Kidney glomerular epithelial cell (primary cell): ENCODE measurements around the gene CD28.

ENCODE experiments used
- DNase-seq: peaks from one replicate; lab custom pipeline; 2025; lab: John Stamatoyannopoulos, UW

CD28 gene

DNA sequence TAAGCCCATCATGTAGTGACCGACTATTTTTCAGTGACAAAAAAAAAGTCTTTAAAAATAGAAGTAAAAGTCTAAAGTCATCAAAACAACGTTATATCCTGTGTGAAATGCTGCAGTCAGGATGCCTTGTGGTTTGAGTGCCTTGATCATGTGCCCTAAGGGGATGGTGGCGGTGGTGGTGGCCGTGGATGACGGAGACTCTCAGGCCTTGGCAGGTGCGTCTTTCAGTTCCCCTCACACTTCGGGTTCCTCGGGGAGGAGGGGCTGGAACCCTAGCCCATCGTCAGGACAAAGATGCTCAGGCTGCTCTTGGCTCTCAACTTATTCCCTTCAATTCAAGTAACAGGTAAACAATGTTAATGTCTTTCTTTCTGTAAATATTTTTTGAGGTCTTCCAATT lies at the start of gene CD28:
CD28 (plus strand) TSS at position 237 of the 400 bp plus-strand sequence; CDS start at position 295, 58 bp downstream.
- no peak for DNase-seq

DNA sequence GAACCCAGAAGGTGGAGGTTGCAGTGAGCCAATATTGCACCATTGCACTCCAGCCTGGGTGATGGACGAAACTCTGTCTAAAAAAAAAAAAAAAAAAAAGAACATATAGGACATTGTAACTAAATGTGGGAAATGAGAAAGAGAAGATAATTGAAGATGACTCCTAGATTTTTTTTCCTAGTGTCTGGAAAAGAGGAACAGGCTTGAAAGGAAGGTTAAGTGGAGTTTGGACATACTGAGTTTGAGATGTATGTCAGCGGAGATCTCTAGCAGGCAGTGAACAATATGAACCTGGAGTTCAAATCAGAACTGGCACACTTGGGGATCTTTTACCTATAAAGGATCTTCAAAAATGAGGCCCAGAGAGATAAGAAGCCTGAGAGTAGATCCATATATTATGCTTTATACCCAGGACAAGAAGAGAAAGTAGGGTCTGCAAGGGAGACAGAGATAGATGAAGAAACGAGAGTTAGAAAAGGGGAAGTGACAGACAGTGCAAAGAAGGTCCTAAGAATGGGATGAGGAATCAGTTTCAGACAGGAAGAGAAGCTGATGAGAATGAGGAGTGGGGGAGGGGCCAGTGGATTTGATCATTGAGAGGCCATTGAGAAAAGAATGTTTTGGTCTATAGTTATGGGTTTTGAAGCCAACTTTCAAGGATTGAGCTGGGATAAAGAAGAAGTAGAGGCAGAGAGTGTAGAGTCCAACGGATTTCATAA lies 46.9 kb upstream of the CD28 start:
- no peak for DNase-seq

DNA sequence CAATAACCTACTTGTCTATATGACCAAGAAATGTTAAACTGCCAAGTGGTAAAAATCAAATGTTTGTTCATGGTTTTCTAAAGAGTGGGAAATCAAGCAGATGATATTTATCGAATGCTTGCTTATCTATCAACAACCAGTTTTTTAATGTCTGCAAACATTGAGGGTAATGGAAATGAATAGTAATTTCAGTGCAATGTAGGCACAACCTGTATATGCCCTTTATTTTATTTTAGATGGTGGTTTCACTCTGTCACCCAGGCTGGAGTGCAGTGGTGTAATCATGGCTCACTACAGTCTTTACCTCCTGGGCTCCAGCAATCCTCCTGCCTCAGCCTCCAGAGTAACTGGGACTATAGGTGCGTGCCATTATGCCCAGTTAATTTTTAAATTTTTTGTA lies 46.0 kb upstream of the CD28 start:
- no peak for DNase-seq

- DNase-seq: no peak
These were observed 45.0 kb upstream of the CD28 start for GRCh38 chr2:203661279-203661908.

GRCh38 chr2:203662487-203662886 lies 44.0 kb upstream of the CD28 start:
- DNase-seq: no peak

DNA sequence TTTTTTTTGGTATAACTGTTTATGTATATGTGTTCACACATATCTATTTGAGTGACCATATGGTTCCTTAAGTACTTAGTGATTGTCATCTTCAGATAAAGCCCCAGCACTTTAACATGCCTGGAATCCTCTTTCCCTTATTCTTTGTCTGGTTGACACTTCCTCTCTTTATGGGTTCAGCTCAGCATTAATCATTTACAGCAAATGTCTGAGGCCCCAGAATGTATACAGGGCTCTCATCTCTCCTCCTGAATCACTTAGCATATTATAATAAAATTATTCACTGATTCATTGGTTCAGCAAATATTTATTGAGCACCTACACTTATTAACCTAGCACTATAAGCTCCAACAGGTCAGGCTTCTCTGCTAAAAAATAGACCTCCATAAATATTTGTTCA lies 43.5 kb upstream of the CD28 start:
- DNase-seq: no peak

- DNase-seq: no peak
These were observed 42.2 kb upstream of the CD28 start for GRCh38 chr2:203664029-203664755.

DNA sequence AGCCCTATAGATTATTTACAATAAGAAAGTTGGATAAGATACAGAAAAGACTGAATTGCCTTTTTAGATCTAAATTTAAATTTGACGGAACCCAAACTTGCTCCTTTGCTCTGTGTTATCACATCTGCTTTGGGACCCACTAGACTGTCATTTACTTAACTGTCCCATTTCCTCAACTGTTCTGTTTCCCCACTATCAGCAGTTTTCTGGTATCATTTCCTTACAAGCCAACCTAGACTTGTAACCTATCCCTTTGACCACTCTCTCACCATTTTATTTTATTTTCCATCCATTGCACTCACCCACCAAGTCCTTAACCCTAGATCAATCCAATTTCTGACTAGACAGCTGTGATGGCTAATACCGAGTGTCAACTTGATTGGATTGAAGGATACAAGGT lies 38.6 kb upstream of the CD28 start:
- DNase-seq: no peak

GRCh38 chr2:203669820-203670219 lies 36.6 kb upstream of the CD28 start:
- no peak for DNase-seq

DNA sequence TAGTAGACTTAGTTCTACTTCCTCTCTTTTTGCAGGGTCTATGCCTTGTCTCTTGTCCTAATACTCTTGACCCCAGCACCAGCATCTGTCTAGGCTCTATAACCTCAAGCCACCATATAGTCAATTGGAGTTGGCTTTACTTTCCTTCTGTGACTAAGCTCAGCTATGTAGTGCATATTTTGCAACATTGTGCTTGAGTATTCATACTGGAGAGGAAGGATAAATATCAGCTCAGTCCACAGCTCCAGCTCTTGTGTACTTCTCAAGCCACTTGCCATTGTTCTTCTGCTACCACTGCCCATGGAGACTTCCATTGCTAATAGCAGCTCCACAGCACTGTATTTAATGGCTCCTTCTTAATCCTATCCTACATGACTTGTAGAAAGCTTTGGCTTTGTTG lies 35.5 kb upstream of the CD28 start:
- no peak for DNase-seq

GRCh38 chr2:203671876-203672275 lies 34.6 kb upstream of the CD28 start:
- no peak for DNase-seq

- no peak for DNase-seq
These were observed 33.6 kb upstream of the CD28 start for GRCh38 chr2:203672856-203673255.

- no peak for DNase-seq
These were observed 32.5 kb upstream of the CD28 start for GRCh38 chr2:203673933-203674332.

GRCh38 chr2:203675086-203675485 lies 31.4 kb upstream of the CD28 start:
- no peak for DNase-seq

DNA sequence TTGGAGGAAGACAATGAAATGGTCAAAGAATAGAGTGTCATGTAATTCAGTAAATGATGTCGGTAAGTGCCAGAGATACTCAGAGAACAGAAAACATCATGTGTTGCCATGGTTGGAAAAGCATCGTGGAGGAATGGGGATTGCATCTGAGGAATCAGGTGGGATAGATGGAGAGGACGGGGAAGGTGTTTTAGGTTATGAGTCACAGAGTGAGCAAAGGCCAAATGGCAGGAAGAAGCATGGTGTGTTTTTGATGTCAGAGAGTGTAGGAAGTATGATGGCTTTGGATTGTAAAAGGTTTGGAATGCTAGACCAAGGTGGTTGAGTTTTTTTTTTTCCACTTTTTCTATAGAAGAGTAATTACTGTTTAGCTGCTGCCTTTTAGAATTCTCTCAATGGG lies 27.5 kb upstream of the CD28 start:
- no peak for DNase-seq

GRCh38 chr2:203679401-203679800 lies 27.0 kb upstream of the CD28 start:
- DNase-seq: no peak

DNA sequence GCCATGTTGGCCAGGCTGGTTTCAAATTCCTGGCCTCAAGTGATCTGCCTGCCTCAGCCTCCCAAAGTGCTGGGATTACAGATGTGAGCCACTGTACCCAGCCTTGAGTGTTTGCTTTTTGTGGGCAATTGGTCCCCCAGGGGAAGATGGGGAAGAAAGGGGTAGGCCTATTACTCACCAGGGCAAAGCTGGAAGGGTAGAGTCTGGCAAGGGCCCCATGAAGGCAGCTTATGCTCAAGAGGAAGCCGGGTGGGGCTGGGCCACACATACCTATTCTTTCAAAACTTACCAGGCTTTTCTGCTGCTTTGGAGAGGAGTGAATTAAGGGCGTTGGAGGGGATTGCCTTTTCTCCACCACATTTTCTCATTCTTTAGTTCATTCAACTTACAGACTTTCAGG lies 24.5 kb upstream of the CD28 start:
- no peak for DNase-seq

- DNase-seq: no peak
These were observed 23.7 kb upstream of the CD28 start for GRCh38 chr2:203682688-203683130.

DNA sequence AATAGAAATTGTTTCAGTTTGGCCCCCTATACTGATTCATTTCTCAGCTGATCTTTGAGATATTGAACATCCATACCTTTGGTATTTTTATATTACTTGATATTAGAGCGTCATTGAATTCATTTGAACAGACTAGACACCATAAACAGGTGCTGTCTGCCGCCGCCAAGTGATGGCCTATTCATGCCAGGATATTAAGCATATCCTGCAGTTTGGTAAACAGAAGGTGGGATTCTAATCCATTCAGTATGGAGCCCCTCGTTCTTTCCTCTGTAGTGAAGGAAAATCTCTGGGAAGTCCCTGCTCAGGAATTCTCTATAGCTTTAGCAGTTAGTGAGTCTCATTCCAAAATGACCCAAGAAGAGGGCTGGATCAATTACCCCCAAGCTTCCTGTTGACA lies 23.0 kb upstream of the CD28 start:
- DNase-seq: no peak

GRCh38 chr2:203683932-203684556 lies 22.4 kb upstream of the CD28 start:
- DNase-seq: peak; percentile 87

- no peak for DNase-seq
These were observed 21.3 kb upstream of the CD28 start for GRCh38 chr2:203685081-203685621.

DNA sequence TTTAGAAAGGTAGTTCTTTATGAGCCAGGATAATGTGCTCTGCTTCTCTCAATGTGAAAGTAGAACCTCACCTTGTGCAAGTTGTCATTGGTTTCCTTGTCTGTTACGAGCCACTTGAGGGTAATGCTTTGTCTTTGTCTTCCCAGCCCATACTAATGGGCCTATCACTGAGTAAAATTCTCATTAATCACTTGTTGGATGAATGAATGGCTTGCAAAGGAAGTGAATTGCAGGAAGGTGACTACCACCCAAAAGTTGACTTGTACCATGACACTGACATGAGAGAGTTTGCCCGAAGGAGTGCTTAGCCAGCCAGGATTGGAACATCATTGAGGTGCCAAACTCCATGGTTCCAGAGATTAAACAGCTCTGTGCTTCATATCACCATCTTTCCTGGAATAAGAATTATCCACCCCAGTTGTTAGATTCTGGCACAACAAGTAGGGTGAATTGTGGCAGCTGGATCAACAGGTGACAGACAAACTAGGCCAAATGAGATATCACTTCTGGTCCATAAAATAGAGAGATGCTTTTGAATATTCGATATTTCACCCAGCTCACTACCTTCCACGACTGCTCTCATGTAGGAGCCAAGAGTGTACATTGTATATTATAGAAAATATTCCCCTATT lies 20.5 kb upstream of the CD28 start:
- DNase-seq: no peak
